ENCODE measurements around the gene NRBF2.
"Not testable (repeated sequence)": the region's sequence is repeated elsewhere in the genome, so short reads cannot be mapped to it uniquely, and the experiment has no call there.

NRBF2 gene

GRCh38 chr10:63119041-63119440 lies 14.1 kb upstream of the NRBF2 start:
- no peak for DNase-seq (ENCODE audit: low read depth)

- DNase-seq (ENCODE audit: low read depth) = no peak
These were observed 12.6 kb upstream of the NRBF2 start for GRCh38 chr10:63120554-63120953.

- no peak for DNase-seq (ENCODE audit: low read depth)
These were observed 9.3 kb upstream of the NRBF2 start for GRCh38 chr10:63123727-63124362.

GRCh38 chr10:63125459-63125858 lies 7.7 kb upstream of the NRBF2 start:
- no peak for DNase-seq (ENCODE audit: low read depth)

GRCh38 chr10:63128443-63128842 lies 4.7 kb upstream of the NRBF2 start:
- no peak for DNase-seq (ENCODE audit: low read depth)

- no peak for DNase-seq (ENCODE audit: low read depth)
These were observed 3.2 kb upstream of the NRBF2 start for GRCh38 chr10:63129888-63130287.

- DNase-seq (ENCODE audit: low read depth) = no peak
These were observed 475 bp upstream of the NRBF2 start for GRCh38 chr10:63132651-63133055.

- no peak for DNase-seq (ENCODE audit: low read depth)
These were observed 861 bp downstream of the NRBF2 start for GRCh38 chr10:63133821-63134557.

GRCh38 chr10:63137306-63137705 lies 4.2 kb downstream of the NRBF2 start:
- DNase-seq (ENCODE audit: low read depth) = no peak

GRCh38 chr10:63140077-63140476 lies 6.9 kb downstream of the NRBF2 start:
- no peak for DNase-seq (ENCODE audit: low read depth)

GRCh38 chr10:63142136-63142535 lies 9.0 kb downstream of the NRBF2 start:
- no peak for DNase-seq (ENCODE audit: low read depth)

- no peak for DNase-seq (ENCODE audit: low read depth)
These were observed 10.9 kb downstream of the NRBF2 start for GRCh38 chr10:63143987-63144386.

GRCh38 chr10:63145782-63146181 lies 12.7 kb downstream of the NRBF2 start:
- DNase-seq (ENCODE audit: low read depth) = no peak

GRCh38 chr10:63146503-63146902 lies 13.4 kb downstream of the NRBF2 start:
- DNase-seq (ENCODE audit: low read depth) = no peak

GRCh38 chr10:63150745-63151144 lies 17.6 kb downstream of the NRBF2 start:
- no peak for DNase-seq (ENCODE audit: low read depth)

GRCh38 chr10:63153868-63154545 lies 20.9 kb downstream of the NRBF2 start:
- DNase-seq (ENCODE audit: low read depth) = not testable (repeated sequence)

GRCh38 chr10:63154546-63155387 lies 21.6 kb downstream of the NRBF2 start:
- no peak for DNase-seq (ENCODE audit: low read depth)

GRCh38 chr10:63155388-63156020 lies 22.4 kb downstream of the NRBF2 start:
- no peak for DNase-seq (ENCODE audit: low read depth)

GRCh38 chr10:63156236-63156635 lies 23.1 kb downstream of the NRBF2 start:
- DNase-seq (ENCODE audit: low read depth) = no peak

GRCh38 chr10:63157845-63158624 lies 24.9 kb downstream of the NRBF2 start:
- DNase-seq (ENCODE audit: low read depth) = peak; percentile 36

GRCh38 chr10:63161592-63161991 lies 28.5 kb downstream of the NRBF2 start:
- DNase-seq (ENCODE audit: low read depth) = no peak
